ENCODE data around the gene CACFD1.

Gene CACFD1

GRCh38 chr9:133514460-133515239 lies 54.9 kb downstream of the CACFD1 start:
- no peak overlapping the region for H3K4me3 ChIP-seq (ENCODE audit: low read depth, low read length)
- DNase-seq (ENCODE audit: low read depth), result no peak
- TF ChIP-seq MYC (IDR thresholded peaks at IDR 0.05; ENCODE audit: low read depth, low read length), result no peak
- no peak for TF ChIP-seq POLR2A (IDR thresholded peaks at IDR 0.05; ENCODE audit: extremely low read depth, insufficient read length)
- no peak for TF ChIP-seq CTCF (IDR thresholded peaks at IDR 0.05; ENCODE audit: low read depth, low read length)
- no peak for TF ChIP-seq MAX (IDR thresholded peaks at IDR 0.05; ENCODE audit: low read depth, low read length)

GRCh38 chr9:133515240-133515610 lies 55.4 kb downstream of the CACFD1 start:
- H3K4me3 ChIP-seq (ENCODE audit: low read depth, low read length), result no peak overlapping the region
- TF ChIP-seq MYC (IDR thresholded peaks at IDR 0.05; ENCODE audit: low read depth, low read length) (no peak), CTCF (IDR thresholded peaks at IDR 0.05; ENCODE audit: low read depth, low read length) (no peak), MAX (IDR thresholded peaks at IDR 0.05; ENCODE audit: low read depth, low read length) (no peak), POLR2A (IDR thresholded peaks at IDR 0.05; ENCODE audit: extremely low read depth, insufficient read length) (no peak)
- DNase-seq (ENCODE audit: low read depth), result no peak

- no peak overlapping the region for H3K4me3 ChIP-seq (ENCODE audit: low read depth, low read length)
- DNase-seq (ENCODE audit: low read depth), result no peak
- TF ChIP-seq MYC (IDR thresholded peaks at IDR 0.05; ENCODE audit: low read depth, low read length) (no peak), POLR2A (IDR thresholded peaks at IDR 0.05; ENCODE audit: extremely low read depth, insufficient read length) (no peak), CTCF (IDR thresholded peaks at IDR 0.05; ENCODE audit: low read depth, low read length) (no peak)
These were observed 56.0 kb downstream of the CACFD1 start for GRCh38 chr9:133515615-133516255.

- DNase-seq (ENCODE audit: low read depth), result no peak
- H3K4me3 ChIP-seq (ENCODE audit: low read depth, low read length), result no peak overlapping the region
- TF ChIP-seq MAX (IDR thresholded peaks at IDR 0.05; ENCODE audit: low read depth, low read length), result no peak
- no peak for TF ChIP-seq MYC (IDR thresholded peaks at IDR 0.05; ENCODE audit: low read depth, low read length)
- TF ChIP-seq CTCF (IDR thresholded peaks at IDR 0.05; ENCODE audit: low read depth, low read length), result no peak
- TF ChIP-seq POLR2A (IDR thresholded peaks at IDR 0.05; ENCODE audit: extremely low read depth, insufficient read length), result no peak
These were observed 56.6 kb downstream of the CACFD1 start for GRCh38 chr9:133516256-133516960.

- DNase-seq (ENCODE audit: low read depth), result no peak
- TF ChIP-seq MYC (IDR thresholded peaks at IDR 0.05; ENCODE audit: low read depth, low read length) (no peak), CTCF (IDR thresholded peaks at IDR 0.05; ENCODE audit: low read depth, low read length) (no peak), POLR2A (IDR thresholded peaks at IDR 0.05; ENCODE audit: extremely low read depth, insufficient read length) (no peak), MAX (IDR thresholded peaks at IDR 0.05; ENCODE audit: low read depth, low read length) (no peak)
- no peak overlapping the region for H3K4me3 ChIP-seq (ENCODE audit: low read depth, low read length)
These were observed 57.2 kb downstream of the CACFD1 start for GRCh38 chr9:133516961-133517350.
